WI38 (cell line): Measurements from ENCODE around the gene OGFR.

ENCODE experiments used
- H3K4me3 ChIP-seq: 2 replicates; pipeline ENCODE4 v1.5.1; 2011; ENCODE audit warnings: low read depth, mild to moderate bottlenecking, control low read depth, low read length
- CTCF ChIP-seq: IDR thresholded peaks from 2 replicates; pipeline ENCODE4 v1.5.1; 2012; ENCODE audit warnings: low read depth, mild to moderate bottlenecking, control low read depth, low read length

The OGFR gene

DNA sequence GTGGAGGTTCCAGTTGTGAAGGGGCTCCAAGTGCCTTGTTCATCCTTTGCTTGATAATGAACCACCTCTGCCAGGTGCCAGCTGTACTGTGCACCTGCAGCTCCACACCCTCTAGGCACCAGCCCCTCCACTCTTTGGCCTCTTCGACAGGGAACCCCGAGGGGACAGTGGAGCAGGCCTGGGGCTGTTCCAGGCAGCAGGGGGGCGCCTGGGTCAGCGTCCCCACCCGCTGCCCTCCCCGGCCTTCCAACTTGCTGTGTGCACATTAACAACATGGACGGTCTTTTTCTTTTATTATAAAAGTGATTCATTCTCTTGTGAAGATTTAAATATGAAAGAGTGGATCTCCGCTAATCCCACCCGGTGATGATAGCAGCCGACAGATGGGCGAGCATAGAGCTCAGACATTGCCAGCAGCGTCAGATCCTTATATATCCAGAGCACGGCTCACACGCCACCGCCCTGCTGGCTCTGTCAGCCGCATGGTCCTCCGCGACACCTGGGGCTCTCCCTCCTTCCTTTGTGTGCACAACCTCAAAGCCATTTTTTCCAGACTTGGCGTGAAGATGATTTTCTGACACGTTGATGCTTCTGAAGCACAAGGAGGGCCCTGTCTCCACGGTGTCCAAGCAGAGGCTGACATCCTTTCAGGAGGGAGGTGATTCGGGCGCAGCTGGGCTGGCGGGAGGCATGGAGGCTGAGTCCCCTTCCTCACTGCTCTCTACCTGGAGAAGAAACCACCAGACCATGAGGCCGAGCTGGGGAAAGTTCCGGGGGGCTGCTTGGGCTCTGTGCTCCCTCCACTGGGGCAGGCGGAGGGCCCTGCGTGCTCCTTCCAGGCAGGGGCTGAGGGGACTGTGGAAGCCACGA, 30.6 kb upstream of the OGFR start:
- TF ChIP-seq CTCF = no peak
- no peak overlapping the region for H3K4me3 ChIP-seq

DNA sequence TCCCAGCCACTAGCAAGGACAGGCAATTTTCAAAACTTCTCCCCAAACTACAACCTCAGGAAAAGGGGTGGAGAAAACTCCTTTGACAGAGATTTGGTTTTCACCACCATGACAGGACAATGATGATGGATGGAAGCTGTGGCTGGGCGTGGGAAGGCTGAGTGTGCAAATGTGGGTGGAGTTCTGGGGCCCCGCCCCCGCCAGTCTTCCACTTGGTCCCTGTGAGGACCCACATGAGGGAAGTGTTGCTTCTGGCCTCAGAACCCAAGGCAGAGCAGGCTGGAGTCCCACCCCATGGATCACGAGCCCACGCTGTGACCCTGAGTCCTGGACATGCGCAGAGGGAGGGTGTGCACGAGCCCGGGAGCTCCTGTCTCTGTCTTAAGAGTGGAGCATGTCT, 29.9 kb upstream of the OGFR start:
- no peak for TF ChIP-seq CTCF
- no peak overlapping the region for H3K4me3 ChIP-seq

DNA sequence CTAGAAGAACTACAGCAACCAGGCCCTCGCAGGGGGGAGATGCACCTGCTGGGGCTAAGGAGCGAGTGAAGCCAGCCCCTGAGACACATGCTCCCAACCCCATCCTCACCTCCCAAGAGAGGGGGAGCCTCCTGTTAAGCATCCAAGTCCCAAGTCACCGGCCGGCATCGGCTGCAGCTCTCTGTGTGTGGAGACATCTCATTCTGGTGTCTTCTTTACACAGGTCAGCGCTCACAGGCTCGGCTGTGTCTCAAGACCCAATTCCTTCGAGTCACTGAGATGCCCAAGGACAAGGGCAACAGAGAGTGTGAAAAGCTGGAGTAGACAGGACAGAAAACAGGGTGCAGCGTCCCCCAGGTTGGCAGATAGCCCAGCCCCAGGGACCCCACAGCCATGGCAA, 29.4 kb upstream of the OGFR start:
- TF ChIP-seq CTCF = no peak
- no peak overlapping the region for H3K4me3 ChIP-seq

DNA sequence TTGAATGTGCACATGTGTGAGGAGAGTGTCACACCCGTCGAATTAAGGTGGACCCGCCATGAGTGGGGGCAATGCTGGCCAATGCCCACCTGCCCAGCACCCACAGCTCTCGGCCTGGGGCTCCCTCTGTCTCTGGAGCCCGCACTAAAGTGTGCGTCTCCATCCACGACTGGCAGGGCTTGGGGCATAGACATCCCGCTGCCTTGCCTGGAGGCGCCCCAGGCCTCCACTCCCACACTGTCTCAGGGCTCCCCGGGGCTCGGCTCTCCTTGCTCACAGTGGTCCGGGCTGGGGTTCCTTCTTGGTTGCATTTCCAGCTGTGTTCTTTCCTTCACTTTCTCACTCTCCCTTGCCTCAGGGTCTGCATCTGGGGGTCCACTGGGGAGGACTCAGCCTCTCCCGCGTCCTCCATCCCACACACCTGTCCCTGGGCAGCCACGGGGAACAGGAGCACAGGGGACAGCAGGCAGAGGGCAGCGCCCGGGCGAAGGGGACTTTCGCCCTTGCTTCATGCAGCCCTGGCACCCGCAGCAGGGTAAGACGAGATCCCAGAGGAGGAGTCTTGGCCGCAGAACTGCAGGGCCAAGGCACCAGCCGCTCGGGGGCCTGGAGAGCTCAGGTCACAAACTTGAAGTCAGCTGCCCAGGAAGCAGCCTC, 28.5 kb upstream of the OGFR start:
- no peak overlapping the region for H3K4me3 ChIP-seq
- TF ChIP-seq CTCF = no peak

DNA sequence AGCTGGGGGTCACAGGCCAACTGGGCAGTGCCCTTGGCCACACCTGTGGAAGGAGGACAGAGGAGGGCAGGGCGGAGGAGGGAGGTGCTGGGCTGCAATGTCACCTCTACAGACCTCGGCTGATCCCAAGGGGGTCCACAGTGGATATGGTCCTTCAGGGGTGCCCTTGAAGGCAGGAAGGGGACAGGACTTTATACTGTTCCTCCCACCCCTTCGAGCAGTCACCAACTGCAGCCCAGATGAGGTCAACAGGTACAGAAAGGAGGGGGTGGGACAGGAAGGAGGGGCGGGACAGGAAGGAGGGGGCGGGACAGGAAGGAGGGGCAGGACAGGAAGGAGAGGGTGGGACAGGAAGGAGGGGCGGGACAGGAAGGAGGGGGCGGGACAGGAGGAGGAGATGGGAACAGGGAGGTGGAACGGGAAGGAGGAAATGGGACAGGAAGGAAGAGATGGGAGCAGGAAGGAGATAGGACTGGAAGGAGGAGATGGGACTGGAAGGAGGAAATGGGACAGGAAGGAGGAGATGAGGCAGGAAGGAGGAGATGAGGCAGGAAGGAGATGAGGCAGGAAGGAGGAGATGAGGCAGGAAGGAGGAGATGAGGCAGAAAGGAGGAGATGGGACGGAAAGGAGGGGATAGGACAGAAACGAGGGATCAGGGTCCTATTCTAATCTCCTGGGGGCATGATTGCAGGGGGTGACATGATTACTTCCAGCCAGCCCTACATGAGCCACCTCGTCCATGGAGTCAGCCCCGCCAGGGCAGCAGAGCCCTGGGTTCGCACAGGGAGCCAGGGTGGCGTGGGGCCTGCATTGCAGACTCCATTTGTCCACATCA, 27.7 kb upstream of the OGFR start:
- H3K4me3 ChIP-seq = no peak overlapping the region
- TF ChIP-seq CTCF = no peak

- H3K4me3 ChIP-seq = no peak overlapping the region
- no peak for TF ChIP-seq CTCF
Measured at GRCh38 chr20:62777528-62777830, 27.2 kb upstream of the OGFR start.

DNA sequence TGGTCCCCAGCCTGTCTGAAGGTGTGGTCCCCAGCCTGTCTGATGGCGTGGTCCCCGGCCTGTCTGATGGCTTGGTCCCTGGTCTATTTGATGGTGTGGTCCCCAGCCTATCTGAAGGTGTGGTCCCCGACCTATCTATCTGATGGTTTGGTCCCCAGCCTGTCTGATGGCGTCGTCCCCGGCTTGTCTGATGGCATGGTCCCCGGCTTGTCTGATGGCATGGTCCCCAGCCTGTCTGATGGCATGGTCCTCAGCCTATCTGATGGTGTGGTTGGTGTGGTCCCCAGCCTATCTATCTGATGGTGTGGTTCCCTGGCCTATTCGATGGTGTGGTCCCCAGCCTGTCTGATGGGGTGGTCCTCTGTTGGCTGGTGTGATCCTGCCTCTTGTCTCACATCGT, 26.6 kb upstream of the OGFR start:
- H3K4me3 ChIP-seq = no peak overlapping the region
- no peak for TF ChIP-seq CTCF
